Bone marrow (tissue), 2 donors: Measurements from ENCODE around the gene RAET1L.
"Not testable (repeated sequence)": the region's sequence is repeated elsewhere in the genome, so short reads cannot be mapped to it uniquely, and the experiment has no call there.

Source experiments
- DNase-seq, 2 donors: peaks; one replicate each; lab custom pipeline; 2025; lab: John Stamatoyannopoulos, UW

Gene RAET1L, protein sequence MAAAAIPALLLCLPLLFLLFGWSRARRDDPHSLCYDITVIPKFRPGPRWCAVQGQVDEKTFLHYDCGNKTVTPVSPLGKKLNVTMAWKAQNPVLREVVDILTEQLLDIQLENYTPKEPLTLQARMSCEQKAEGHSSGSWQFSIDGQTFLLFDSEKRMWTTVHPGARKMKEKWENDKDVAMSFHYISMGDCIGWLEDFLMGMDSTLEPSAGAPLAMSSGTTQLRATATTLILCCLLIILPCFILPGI

DNA sequence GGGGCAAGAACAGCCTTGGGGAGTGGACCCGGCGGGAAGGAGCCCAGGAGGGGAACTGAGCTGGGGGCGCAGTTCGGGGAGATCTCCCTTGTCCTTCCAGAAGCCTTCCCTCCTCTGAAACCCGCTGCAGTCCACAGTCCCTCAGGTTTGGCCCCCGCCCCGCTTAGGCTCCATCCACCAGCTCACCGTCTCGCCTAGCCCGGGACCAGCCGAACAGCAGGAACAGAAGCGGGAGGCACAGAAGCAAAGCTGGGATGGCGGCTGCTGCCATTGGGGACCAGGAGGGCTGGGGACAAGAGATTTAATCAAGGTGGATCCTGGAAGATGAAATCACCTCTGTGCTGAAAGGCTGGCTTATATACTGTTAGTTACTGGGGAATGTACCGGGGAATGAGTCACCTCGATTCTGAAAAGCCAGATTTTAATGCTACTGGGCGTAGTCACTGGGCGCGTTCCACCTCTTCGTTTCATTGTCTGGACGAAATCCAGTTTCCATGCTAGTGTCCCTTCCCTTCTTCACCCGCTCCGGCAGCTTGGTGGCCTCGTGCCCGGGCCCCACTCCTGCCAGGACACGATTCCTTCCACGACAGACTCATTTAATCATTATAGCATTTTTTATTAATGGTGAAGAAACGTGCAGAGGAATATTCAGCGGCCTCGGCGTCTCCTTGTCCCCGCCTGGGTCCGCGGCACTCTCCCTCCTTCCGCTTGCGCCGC, at the start of gene RAET1L:
Gene RAET1L (minus strand): TSS at position 332 of the 717 bp plus-strand sequence. CDS start 61 bp downstream, at position 271.
- no peak for DNase-seq

DNA sequence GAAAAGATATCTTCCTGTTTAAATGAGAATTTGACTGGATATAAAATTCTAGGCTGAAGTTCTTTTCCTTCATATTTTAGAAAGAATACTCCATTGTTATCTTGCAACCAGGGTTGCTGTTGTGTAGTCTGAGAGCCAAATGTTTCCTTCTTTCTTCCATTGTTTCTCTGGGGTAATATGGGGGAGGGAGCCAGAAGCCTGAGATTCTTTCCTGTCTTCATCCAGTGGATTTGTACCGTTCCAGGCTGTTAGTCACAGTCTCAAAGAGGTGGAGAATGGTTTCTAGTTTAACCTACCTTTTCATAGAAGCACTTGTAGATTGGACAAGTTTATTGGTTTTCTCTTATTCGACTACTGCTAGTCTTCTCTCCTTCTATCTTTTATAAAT, 49.7 kb upstream of the RAET1L start:
- no peak for DNase-seq

DNA sequence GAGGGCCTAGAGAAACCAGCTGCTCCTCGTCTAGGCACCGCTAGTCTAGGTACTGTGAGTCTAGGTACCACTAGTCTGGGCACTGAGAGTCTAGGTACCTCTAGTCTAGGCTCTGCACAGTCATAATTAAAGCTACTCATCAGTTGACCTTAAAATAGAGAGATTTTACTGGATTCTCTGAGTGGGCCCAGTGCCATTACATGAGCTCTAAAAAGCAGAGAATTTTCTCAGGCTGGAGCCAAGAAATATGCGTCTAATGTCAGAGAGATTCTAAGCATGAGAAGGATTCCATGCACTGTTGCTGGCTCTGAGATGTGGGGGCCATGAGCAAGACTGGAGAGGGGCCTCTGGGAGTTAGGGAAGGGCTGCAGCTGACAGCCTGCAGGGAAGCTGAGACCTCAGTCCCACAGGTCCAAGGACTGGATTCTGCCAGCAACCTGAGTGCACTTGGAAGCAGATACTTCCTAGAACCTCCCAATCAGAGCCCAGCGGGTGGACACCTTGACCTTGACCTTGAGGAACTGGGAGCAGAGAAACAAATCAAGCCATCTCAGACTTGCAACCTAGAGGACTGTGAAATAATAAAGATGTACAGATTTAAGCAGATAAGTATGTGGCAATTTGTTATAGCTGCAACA, 49.2 kb upstream of the RAET1L start:
- DNase-seq = not testable (repeated sequence)

DNA sequence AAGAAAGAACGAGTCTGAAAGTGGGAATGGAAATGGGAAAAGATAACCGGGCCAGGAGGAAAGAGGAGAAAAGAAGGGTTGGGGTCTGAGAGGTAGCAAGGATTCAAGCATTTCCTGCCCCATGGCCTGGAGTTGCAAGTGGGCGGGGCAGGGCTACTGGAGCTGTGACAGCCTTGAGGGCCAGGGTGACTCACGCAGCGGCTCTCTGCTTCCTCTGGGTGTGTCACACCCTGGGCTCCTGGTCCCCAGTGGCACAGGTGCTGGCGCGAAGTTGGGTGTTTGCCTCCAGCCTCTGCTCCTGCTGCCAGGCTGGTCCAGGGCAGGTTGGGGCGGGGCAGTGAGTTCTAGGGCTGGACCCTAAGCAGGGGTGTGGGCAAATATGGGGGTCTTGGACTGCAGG, 46.9 kb upstream of the RAET1L start:
- DNase-seq = peak; percentile 20 to 24

DNA sequence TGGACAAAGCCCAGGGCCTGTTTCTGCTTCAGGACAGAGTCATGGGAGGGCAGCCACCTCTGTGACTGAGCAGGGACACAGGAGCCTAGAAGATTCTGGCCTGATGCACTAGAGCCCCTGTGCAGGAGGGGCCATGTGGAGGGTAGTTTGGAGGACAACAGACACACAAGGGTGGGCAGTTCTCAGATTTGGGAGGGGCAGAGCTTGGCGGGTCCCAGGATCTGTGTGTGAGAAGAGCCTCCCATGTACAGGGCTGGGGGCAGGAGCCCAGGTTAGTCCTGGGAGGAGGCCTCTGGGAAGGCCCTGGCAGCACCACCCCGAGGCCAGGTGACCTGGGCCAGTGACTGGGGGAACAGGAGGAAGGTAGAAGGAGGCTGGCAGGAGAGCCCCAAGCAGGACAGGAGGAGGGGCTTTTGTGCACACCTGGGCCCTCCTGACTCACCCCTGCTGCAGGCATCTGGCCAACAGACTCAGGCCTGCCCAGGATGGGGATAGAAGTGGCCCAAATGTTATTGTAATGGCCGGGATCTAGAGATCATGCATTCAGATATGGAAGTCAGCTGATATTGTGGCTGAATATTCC, 45.0 kb upstream of the RAET1L start:
- DNase-seq = no peak

DNA sequence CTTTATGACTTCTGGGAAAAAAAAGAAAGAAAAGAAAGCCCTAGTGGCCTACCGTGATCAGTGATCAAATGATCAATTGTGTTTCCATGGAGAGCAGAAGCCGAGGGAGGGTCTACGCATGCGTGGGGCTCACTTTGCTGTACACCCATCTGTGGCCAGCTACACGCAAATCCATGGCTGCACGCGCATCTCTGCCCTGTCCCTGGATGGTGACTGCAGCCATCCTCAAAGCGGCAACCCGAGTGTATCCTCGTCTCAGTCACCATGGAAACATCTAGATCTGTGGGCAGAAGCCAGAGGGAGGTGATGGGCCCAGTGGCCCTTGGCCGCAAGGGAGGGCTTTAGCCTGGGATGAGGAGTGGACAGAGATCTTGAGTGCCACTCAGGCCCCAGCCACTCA, 44.4 kb upstream of the RAET1L start:
- DNase-seq = no peak

DNA sequence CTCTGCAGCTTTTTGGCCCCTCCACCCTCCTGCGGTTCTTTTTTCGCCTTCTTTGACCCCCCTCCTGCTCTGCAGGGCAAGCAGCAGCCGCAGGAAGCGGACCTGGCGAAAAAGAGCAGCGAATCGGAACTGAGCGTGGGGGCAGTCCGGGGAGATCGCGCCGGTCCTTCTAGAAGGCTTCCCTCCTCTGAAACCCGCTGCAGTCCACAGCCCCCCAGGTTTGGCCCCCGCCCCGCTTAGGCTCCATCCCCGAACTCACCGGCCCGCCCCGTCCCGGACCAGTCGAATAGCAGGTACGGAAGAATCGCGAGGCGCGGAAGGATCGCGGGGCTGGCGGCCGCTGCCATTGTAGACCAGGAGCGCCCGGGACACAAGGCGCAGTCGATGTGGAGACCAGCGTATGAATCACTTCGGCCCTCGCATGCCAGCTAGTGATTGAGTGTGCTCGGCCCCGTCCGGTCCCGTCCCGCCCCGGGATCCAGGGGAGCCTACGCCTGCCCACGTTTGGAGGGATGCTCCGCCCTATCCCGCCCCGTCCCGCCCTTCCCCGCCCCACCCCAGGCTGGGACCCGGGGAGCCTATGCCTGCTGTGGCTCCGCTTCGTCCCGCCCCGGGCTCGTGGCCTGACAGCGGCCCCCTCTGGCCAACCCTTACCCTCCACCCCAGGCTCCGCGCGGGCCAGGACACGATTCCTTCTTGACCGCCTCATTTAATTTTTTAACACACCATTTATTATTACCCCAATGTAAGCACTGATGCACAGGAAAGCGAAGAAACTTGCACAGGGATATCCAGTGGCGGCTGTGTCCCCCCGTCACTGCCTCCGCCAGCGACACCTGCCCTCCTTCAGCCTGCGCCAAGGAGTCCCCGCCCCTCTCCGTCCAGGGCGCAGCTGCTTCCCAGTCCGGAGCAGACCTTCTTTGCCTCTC, 43.7 kb upstream of the RAET1L start, which contains the start of gene ULBP3:
Gene ULBP3 (minus strand): TSS at position 402 of the 929 bp plus-strand sequence. CDS start 55 bp downstream, at position 347.
- peak; percentile 34 to 78 for DNase-seq

DNA sequence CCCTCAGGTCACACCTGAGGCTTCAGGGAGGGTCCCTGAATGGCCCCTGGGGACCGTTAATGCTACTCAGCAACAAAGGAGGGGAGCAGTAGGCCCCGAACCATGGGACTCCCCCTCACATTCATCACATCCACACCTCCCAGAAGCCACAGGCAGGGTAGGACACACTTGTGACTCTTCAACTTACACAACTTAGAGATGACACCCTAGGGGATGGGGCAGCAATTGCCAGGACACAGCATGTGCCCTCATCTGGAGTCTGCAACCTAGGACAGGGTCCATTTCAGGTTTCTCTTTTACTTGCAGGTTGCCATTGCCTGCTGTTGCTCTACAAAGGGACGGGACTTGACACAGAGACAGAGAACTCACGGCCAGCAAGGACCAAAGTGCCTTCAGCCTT, 42.8 kb upstream of the RAET1L start:
- no peak for DNase-seq

DNA sequence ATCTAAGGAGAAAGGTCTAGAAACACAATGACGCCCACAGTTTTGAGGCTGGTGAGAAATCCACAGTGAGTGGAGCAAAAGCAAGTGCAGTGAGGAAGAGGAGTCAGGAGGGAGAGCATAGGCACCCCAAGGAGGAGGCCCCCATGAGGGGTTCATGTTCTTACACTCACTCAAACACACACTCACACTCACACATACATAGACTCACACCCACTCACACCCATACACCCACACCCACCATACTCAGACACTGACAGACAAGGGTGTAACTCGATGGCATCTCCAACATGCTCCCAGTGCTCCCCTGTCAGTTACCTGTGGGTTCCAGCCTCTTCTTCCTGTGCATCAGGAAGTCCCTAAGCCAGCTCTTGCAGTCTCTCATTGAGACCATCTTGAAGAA, 39.8 kb upstream of the RAET1L start:
- DNase-seq = no peak

DNA sequence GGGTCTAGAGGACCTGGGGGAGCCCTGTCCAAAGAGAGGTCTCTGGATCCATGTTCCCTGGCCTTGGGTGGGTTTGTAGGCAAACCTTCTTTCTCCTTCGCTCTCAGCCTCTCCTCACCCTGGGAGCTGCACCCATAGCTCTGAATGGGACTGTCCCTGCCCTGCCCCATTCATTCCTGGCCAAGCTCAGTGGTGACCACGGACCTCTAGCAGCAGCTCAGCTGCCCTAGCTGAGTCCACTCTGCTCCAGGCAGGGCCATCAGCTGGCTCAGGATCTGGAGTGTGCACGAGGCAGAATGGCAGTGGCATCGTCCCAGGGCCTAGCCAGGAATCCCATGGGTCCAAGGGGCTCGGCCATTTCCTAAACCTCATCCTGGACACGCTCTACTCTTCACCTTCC, 38.3 kb upstream of the RAET1L start:
- no peak for DNase-seq

DNA sequence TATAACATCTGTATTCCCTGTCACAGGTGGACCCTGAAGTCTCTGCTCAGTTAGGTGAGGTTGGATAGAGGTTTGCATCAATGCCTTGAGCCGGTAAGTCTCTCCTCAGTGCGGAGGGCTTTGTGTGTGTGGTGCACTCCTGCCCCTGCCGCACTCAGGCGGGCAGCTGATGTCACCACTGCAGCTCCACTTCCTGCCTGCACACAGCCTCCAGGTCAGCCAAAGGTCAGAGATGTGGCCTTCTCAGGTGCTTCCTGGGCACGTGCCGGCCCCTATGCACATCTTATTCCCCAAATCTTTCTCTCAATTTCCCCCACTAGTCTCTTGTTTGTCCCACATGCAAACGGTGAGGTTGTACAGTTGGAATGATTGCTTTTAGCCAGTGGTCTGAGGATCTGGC, 34.6 kb upstream of the RAET1L start:
- not testable (repeated sequence) for DNase-seq

DNA sequence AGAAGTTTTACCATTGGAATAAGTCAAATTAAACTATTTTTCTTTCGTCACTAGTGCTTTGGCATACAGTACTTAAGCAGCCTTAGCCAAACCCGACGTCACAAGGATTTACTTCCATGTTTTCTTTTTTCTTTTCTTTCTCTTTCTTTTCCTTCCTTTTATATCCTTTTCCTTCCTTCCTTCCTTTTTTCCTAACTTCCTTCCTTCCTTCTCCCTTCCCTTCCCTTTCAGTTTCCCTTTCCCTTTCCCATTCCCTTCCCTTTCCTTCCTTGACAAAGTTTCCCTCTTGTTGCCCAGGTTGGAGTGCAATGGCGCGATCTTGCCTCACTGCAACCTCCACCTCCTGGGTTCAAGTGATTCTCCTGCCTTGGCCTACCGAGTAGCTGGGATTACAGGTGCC, 33.7 kb upstream of the RAET1L start:
- no peak for DNase-seq

DNA sequence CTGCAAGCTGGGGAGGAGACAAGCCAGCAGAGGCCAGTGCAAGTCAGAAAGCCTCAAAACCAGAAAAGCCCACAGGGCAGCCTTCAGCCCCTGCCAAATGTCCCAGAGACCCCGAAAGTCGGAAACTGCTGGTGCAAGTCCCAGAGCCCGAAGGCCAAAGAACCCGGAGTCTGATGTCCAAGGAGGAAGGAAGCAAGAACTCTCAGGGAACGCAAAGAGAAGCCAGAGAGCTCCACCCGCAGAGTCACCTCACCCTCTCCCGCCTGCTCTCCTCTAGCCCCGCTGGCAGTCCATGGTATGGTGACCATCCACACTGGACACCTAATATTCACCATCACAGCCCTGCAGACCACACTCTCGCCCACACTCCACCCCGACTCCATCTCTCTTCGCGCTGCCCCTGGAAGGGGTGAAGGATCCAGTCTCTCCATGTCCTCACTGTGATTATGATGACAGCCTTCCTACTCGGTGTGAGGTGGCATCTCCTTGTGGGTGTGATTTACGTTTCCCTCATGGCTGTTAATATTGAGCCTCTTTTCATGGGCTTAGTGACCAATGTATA, 33.0 kb upstream of the RAET1L start:
- no peak for DNase-seq

DNA sequence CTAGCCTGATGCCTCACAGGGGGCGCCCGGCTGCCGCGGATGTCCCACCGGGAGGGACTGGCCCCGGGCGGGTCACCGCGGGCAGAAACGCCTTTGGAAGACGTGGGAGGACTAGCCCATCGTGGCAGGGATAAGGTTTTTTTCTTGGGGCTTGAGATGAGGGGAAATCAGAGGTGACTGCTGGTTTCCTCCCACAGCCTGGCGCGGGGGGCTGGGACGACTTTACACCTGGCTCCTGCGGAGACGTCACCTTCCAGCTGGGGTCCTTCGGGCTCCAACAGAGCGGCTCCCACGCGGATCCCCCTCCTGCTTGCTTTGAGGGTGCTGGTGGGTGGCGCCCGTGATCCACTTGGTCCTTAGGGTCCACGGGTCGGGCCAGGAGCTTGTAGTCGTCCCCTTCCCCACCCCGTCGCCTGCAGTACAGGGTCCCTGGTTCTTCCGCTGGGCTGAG, 32.2 kb upstream of the RAET1L start:
- no peak for DNase-seq

DNA sequence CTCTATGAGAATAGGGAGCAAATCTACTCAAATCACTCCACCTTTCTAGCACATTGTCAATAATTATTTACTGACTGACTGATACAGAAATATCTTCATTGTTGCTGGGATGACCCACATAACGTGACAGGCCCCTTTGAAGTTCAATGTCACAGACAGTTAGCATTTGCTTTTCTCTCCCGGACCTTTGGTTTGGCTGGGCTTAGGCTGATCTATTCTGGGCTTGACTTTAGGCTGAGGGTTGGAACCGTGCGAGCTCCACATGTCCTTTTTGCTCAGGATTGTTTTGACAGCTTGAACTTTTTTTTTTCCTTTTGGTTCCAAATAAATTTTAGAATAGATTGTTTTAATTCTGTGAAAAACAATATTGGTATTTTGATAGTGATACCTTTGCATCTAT, 31.6 kb upstream of the RAET1L start:
- DNase-seq = no peak

DNA sequence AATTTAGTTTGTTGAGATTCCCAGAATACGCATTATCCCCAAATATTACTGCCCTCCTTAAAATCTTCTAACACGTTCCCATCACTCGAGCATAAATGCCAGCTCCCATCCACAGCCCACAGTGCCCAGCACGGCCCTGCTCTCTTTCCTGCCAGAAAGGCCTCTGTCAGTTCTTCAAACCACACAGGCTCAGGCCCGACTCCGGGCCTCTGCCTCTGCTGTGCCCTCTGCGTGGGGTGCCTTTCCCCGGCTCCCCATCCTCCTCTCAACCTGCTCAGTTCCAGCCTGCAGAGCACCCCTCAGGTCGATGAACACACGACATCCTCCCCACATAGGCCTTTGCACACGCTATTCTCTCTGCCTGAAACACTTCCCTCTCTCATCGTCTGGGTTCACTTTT, 30.8 kb upstream of the RAET1L start:
- no peak for DNase-seq

DNA sequence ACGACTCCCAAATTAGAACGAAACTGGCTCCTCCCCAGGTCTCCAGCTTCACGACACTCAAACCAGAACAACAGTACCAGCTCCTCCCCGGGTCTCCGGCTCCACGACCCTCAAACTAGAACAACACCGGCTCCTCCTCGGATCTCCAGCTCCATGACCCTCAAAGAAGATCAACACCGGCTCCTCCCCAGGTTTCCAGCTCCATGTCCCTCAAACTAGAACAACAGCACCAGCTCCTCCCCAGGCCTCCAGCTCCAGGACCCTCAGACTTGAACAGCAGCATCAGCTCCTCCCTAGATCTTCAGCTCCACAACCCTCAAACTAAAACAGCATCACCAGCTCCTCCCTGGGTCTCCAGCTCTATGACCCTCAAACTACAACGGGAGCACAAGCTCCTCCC, 29.8 kb upstream of the RAET1L start:
- DNase-seq = no peak

DNA sequence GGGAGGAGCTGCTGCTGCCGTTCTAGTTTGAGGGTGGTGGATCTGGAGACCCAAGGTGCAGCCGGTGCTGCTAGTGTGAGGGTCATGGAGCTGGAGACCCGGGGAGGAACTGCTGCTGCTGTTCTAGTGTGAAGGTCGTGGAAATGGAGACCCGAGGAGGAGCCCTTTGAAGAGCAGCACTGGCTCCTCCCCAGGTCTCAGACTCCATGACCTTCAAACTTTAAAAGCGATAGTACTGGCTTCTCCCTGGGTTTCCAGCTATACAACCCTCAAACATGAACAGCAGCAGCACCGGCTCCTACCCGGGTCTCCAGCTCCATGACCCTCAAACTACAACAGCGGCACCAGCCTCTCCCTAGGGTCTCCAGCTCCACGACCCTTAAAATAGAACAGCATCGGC, 28.1 kb upstream of the RAET1L start:
- no peak for DNase-seq

DNA sequence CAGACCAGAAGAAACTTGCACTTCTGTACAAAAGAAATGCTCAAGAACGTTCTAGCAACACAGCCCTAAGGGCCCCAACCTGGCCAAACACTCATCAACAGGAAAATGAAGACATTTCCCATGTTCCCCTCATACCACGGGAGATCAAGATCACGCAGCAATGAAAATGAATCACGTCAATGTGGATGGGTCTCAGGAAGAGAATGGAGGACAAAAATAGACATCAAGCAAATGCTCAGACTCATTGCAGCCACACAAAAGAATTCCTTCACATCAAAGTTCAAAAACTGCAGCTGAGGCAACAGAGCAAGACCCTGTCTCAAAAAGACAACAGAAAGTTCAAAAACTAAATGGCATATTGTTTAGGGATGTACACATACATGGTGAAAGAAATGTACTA, 25.5 kb upstream of the RAET1L start:
- no peak for DNase-seq

DNA sequence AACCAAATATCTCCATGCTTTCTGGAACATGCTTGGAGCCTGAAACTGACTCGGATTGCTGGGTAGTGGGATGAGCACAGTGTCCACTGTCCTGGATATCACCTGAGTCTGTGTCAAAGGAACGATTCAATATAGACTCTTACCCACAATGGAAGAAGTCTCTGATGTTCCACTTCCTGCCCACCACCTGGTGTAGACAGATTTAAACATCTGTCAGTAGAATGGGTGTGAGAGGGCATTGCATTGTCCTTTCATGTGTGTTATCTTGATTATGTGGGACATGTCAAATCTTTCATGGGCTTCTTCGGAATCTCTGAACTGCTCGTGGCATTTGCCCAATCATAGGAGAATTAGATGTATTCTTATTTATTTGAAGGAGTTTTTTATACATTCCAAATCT, 22.8 kb upstream of the RAET1L start:
- no peak for DNase-seq

DNA sequence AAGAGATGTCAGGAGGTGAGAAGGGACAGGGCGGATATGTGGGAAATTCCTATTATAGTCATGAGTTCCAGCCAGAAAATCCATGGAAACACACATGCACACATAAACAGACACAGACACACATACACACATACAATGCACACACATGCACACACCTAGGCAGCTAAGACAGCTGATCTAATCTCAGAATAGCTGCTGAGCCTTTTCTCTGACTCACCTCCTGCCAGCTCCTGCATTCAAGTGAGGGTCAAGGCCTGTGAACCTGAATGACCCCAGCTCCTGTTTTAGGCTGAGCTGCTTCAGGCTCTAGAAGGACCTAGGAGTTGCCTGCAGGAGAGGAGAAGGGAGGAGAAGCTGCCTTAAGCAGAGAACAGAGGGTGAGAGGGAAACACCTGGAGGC, 21.6 kb upstream of the RAET1L start:
- no peak for DNase-seq
